ENCODE results near the gene TBCEL. TPM values are rescaled to one million over a fixed set of nuclear protein-coding genes. Genes with fewer than 3 reads are reported as not detected.

The TBCEL gene
- total RNA-seq, 3 donors from 2014 or later, result 6.6 to 7.2 (median 6.7) TPM

DNA sequence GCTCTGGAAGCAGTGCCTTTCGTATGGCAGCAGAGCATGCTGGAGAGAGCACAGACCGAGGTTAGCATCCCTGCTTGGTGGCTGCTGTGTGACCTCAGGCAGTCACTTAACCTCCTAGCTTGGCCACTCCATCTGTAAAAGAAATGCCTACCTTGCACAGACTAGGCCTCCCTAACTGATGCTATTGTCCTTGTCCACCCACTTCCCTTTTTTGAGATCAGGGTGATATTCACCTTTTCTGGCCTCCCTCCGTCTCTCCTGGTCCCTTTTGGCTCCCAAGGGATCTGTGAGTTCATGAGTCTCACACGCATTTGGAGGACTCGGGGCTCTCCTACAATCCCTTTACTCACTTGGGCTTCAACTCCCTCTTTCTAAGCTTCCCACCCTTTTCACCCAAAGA is 114.4 kb downstream of the TBCEL start:
- Mint-ChIP-seq H3K27me3 (ENCODE audit: low read depth) (no peaks in the 10 kb centered on the region), H3K4me1 (ENCODE audit: low read depth) (no peaks in the 10 kb centered on the region), H3K36me3 (ENCODE audit: insufficient read depth) (no peaks in the 10 kb centered on the region), H3K9me3 (no peaks in the 10 kb centered on the region), H3K4me3 (no peak overlapping the region)
- no peak for DNase-seq
- ATAC-seq, result no peak

DNA sequence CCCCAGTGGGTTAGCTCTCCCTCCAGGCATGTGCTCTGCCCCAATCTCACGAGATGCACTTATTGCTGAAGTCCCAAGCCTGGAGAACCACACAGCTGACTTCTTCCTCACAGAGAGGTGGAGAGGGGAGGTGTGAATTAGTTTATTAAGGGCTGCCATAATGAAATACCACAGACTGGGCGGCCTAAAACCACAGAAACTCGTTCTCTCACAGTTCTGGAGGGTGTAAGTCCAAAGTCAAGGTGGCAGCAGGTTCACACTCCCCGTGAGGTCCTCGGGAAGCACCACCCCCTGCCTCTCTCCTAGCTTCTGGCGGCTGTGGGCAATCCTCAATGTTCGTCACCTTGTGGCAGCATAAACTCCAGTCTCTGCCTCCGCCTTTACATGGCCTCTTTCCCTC is 116.5 kb downstream of the TBCEL start:
- ATAC-seq (no peak), DNase-seq (no peak)
- H3K4me1 Mint-ChIP-seq (ENCODE audit: low read depth), result no peaks in the 10 kb centered on the region
- H3K4me3 Mint-ChIP-seq, result no peak overlapping the region
- no peaks in the 10 kb centered on the region for H3K9me3 Mint-ChIP-seq
- no peaks in the 10 kb centered on the region for H3K36me3 Mint-ChIP-seq (ENCODE audit: insufficient read depth)
- no peaks in the 10 kb centered on the region for H3K27me3 Mint-ChIP-seq (ENCODE audit: low read depth)

Other genes with a start within 250 kb of the TBCEL start
- gene TECTA, start 77.1 kb downstream of the TBCEL start, total RNA-seq, result under 1 TPM; 0.11 to 0.20 (median 0.11) TPM

Data from activated T-cell treated with anti-CD3 and anti-CD28 coated beads, Interleukin-2, amount 50 U/mL, for 4 hours (primary cell).